CD14-positive monocyte (primary cell): Measurements from ENCODE around the gene ATG12. TPM values are rescaled to one million over a fixed set of nuclear protein-coding genes. Genes with fewer than 3 reads are reported as not detected.

Experiments
- DNase-seq, 3 donors: peaks; one replicate each; pipeline ENCODE4 v3.0.0-alpha.2; 2011 to 2022
- H2AFZ ChIP-seq: 2 replicates; pipeline ENCODE4 v1.6.0; 2012; ENCODE audit warnings: mild to moderate bottlenecking, low read depth, low read length, inconsistent platforms; ENCODE audit not compliant: insufficient read depth, poor library complexity, severe bottlenecking
- H3K27ac ChIP-seq, 2 donors: 1 replicate in 1 of 2; 2 replicates in 1 of 2; pipeline ENCODE4 v1.5.1; 2012 to 2013; ENCODE audit warnings: low read length in 2 of 2, control low read depth in 1 of 2, inconsistent platforms in 1 of 2, low read depth in 1 of 2, mild to moderate bottlenecking in 1 of 2
- H3K27me3 ChIP-seq, 2 donors: one replicate each; pipeline versions ENCODE4 v1.6.0 to v1.6.1; 2011 to 2013; ENCODE audit warnings: low read length in 2 of 2; ENCODE audit not compliant: control insufficient read depth in 2 of 2, insufficient read depth in 2 of 2
- H3K36me3 ChIP-seq, 2 donors: replicated peaks in 1 of 2; 1 replicate in 1 of 2; 2 replicates in 1 of 2; pipeline versions ENCODE4 v1.5.1 to v1.6.1; 2012 to 2013; ENCODE audit warnings: low read length in 2 of 2, control low read depth in 1 of 2, inconsistent platforms in 1 of 2, mild to moderate bottlenecking in 1 of 2; ENCODE audit not compliant: insufficient read depth in 2 of 2, control insufficient read depth in 1 of 2
- H3K4me1 ChIP-seq, 2 donors: 1 replicate in 1 of 2; 2 replicates in 1 of 2; pipeline versions ENCODE4 v1.5.1 to v1.6.1; 2012 to 2013; ENCODE audit warnings: low read length in 2 of 2, control low read depth in 1 of 2, inconsistent platforms in 1 of 2, mild to moderate bottlenecking in 1 of 2, moderate library complexity in 1 of 2; ENCODE audit not compliant: insufficient read depth in 2 of 2, control insufficient read depth in 1 of 2
- H3K4me2 ChIP-seq: replicated peaks from 2 replicates; pipeline ENCODE3; 2012; ENCODE audit warnings: low read length, moderate library complexity, mild to moderate bottlenecking; ENCODE audit not compliant: poor library complexity, severe bottlenecking; ENCODE audit errors: extremely low read depth
- H3K4me3 ChIP-seq, 3 experiments: fragments of 200-600 bp in 1 of 3; sonication (generic) in 1 of 3; replicated peaks in 1 of 3; 1 replicate in 2 of 3; 2 replicates in 1 of 3; pipeline ENCODE4 v1.5.1; 2011 to 2013; ENCODE audit warnings: low read length in 3 of 3, mild to moderate bottlenecking in 3 of 3, control low read depth in 2 of 3, low read depth in 2 of 3, inconsistent platforms in 1 of 3, moderate library complexity in 1 of 3
- H3K79me2 ChIP-seq: 2 replicates; pipeline ENCODE4 v1.6.0; 2012; ENCODE audit warnings: mild to moderate bottlenecking, control low read depth, inconsistent platforms, low read length, moderate library complexity; ENCODE audit not compliant: insufficient read depth
- H3K9ac ChIP-seq: 2 replicates; pipeline ENCODE4 v1.6.0; 2017; ENCODE audit warnings: low read length, mild to moderate bottlenecking; ENCODE audit not compliant: insufficient read depth, poor library complexity, severe bottlenecking
- H3K9me3 ChIP-seq, 2 donors: replicated peaks in 1 of 2; 1 replicate in 1 of 2; 2 replicates in 1 of 2; pipeline versions ENCODE4 v1.5.1 to v1.6.1; 2012 to 2013; ENCODE audit warnings: low read length in 2 of 2, control low read depth in 1 of 2; ENCODE audit not compliant: control insufficient read depth in 1 of 2, insufficient read depth in 1 of 2
- H4K20me1 ChIP-seq: 2 replicates; pipeline ENCODE4 v1.6.0; 2012; ENCODE audit warnings: mild to moderate bottlenecking, low read length, control low read depth, moderate library complexity; ENCODE audit not compliant: insufficient read depth
- H3K27ac Mint-ChIP-seq, 7 donors: one replicate each; pipeline ENCODE4 v1.8.0; 2020; ENCODE audit warnings: mild to moderate bottlenecking in 7 of 7, mixed read lengths in 7 of 7, moderate library complexity in 6 of 7, inconsistent platforms in 2 of 7
- H3K27me3 Mint-ChIP-seq, 3 donors: one replicate each; pipeline ENCODE4 v1.8.0; 2021 to 2022; ENCODE audit warnings: low read depth in 3 of 3, mild to moderate bottlenecking in 3 of 3, mixed read lengths in 3 of 3, moderate library complexity in 3 of 3, inconsistent platforms in 1 of 3
- H3K36me3 Mint-ChIP-seq, 2 donors: one replicate each; pipeline ENCODE4 v1.8.0; 2020; ENCODE audit warnings: mixed read lengths in 2 of 2, inconsistent platforms in 1 of 2, mild to moderate bottlenecking in 1 of 2
- H3K4me1 Mint-ChIP-seq: one replicate; pipeline ENCODE4 v1.8.0; 2020; ENCODE audit warnings: mild to moderate bottlenecking, mixed read lengths
- H3K4me3 Mint-ChIP-seq, 2 donors: one replicate each; pipeline ENCODE4 v1.8.0; 2020; ENCODE audit warnings: mild to moderate bottlenecking in 2 of 2, mixed read lengths in 2 of 2, moderate library complexity in 1 of 2
- H3K9me3 Mint-ChIP-seq, 7 donors: one replicate each; pipeline ENCODE4 v1.8.0; 2020 to 2022; ENCODE audit warnings: mixed read lengths in 7 of 7, mild to moderate bottlenecking in 6 of 7, moderate library complexity in 6 of 7, inconsistent platforms in 2 of 7
- WGBS: methylation state at CpG from one replicate; pipeline ENCODE4 v1.1.5; 2013; ENCODE audit warnings: missing lambda C conversion rate; ENCODE audit not compliant: insufficient coverage; 5-methylcytosine and 5-hydroxymethylcytosine counted together
- intact Hi-C, 2 donors: fragments of 100-400 bp; cut with micrococcal nuclease; formaldehyde crosslinking; loops; one replicate each; pipeline versions ENCODE4 v1.15.0 to v1.15.1; 2023
- polyA plus RNA-seq, 3 donors: library from polyadenylated mRNA; depleted of rRNA in 1 of 3; unstranded in 2 of 3; stranded (reverse) in 1 of 3; fragments of 300-500 nt in 2 of 3; fragments of >200 nt in 1 of 3; fragmentation: Illumina TruSeq in 2 of 3; gene quantifications; 1 replicate in 2 of 3; 2 replicates in 1 of 3; pipeline ENCODE4 v1.2.3, GENCODE V29; 2012 to 2021
- TF ChIP-seq, protein P1 (sequence below): fragments of 200-600 bp; IDR thresholded peaks from one replicate; pipeline ENCODE4 v1.8.0; 2022; ENCODE audit warnings: antibody characterized with exemption, mild to moderate bottlenecking

ATG12 gene
- polyA plus RNA-seq, 3 donors: 44.3 to 143 (median 101) TPM

DNA sequence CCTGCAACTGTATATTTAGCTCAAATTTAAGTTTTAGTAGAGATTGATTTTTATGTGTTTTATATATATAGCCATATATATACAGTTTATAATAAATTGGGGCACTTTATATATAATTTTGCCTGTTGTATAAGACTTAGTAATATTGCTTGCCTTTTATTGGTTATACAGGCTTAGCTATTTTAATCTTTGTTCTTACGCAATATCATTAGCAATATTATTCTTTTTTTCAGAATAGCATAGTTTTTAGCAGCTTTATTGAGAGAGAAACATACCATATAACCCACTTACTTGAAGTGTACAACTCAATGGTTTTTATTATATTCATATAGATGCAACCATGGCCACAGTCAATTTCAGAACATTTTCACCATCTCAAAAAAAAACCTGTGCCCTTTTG lies 52.9 kb downstream of the ATG12 start:
- peaks cover 6 to 14% (median 8%) of the 10 kb centered on the region in 3 donors for H3K27me3 Mint-ChIP-seq

DNA sequence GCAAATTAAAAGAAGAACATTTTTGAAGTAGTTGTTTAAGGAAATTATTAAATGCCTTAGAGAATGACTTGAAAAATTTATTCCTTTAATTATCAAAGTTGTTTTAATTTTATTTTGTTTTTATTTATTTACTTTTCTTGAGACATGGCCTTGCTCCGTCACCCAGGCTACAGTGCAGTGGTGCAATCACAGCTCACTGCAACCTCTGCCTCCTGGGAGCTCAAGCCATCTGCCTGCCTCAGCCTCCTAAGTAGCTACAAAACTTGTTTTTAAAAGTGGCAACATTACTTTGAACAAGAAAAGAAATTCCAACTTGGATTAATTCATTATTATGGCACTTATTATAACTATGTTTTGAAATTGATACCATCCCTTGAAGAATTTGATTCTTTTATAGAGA lies 53.9 kb downstream of the ATG12 start:
- TF ChIP-seq, protein P1, sequence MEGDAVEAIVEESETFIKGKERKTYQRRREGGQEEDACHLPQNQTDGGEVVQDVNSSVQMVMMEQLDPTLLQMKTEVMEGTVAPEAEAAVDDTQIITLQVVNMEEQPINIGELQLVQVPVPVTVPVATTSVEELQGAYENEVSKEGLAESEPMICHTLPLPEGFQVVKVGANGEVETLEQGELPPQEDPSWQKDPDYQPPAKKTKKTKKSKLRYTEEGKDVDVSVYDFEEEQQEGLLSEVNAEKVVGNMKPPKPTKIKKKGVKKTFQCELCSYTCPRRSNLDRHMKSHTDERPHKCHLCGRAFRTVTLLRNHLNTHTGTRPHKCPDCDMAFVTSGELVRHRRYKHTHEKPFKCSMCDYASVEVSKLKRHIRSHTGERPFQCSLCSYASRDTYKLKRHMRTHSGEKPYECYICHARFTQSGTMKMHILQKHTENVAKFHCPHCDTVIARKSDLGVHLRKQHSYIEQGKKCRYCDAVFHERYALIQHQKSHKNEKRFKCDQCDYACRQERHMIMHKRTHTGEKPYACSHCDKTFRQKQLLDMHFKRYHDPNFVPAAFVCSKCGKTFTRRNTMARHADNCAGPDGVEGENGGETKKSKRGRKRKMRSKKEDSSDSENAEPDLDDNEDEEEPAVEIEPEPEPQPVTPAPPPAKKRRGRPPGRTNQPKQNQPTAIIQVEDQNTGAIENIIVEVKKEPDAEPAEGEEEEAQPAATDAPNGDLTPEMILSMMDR: no peak
- peaks cover 0 to 5% (median 0%) of the 10 kb centered on the region in 7 donors for H3K9me3 Mint-ChIP-seq
- H3K27ac Mint-ChIP-seq: no peak overlapping the region
- no peak overlapping the region for H3K4me2 ChIP-seq
- no peak overlapping the region for H2AFZ ChIP-seq
- no peaks in the 10 kb centered on the region for H3K27me3 ChIP-seq
- H3K36me3 ChIP-seq: no peaks in the 10 kb centered on the region
- no peaks in the 10 kb centered on the region for H3K9me3 ChIP-seq
- H4K20me1 ChIP-seq: no peaks in the 10 kb centered on the region
- no peaks in the 10 kb centered on the region for H3K4me1 Mint-ChIP-seq
- no CpG with 5 or more reads among the region's 1 CpG for WGBS
- no peak overlapping the region for H3K4me3 Mint-ChIP-seq
- no peak overlapping the region for H3K4me3 ChIP-seq
- no peak overlapping the region for H3K27ac ChIP-seq
- H3K79me2 ChIP-seq: no peaks in the 10 kb centered on the region
- no peaks in the 10 kb centered on the region for H3K4me1 ChIP-seq
- no peak for DNase-seq
- intact Hi-C loops: no loop called here
- H3K36me3 Mint-ChIP-seq: no peaks in the 10 kb centered on the region
- H3K9ac ChIP-seq: no peak overlapping the region
- H3K27me3 Mint-ChIP-seq: peaks cover 8 to 17% (median 8%) of the 10 kb centered on the region in 3 donors

More for the DNA sequence above, 52.9 kb downstream of the ATG12 start:
- Mint-ChIP-seq H3K4me3 (no peak overlapping the region), H3K4me1 (no peaks in the 10 kb centered on the region), H3K27ac (no peak overlapping the region), H3K9me3 (peaks cover 0 to 5% (median 0%) of the 10 kb centered on the region in 7 donors), H3K36me3 (no peaks in the 10 kb centered on the region)
- intact Hi-C loops: no loop called here
- H3K36me3 ChIP-seq: no peaks in the 10 kb centered on the region
- no peaks in the 10 kb centered on the region for H3K9me3 ChIP-seq
- no peak for DNase-seq
- no peaks in the 10 kb centered on the region for H3K4me1 ChIP-seq
- H4K20me1 ChIP-seq: no peaks in the 10 kb centered on the region
- WGBS: no CpG with 5 or more reads among the region's 1 CpG
- H3K27ac ChIP-seq: no peak overlapping the region
- no peaks in the 10 kb centered on the region for H3K27me3 ChIP-seq
- no peak overlapping the region for H3K4me3 ChIP-seq
- H3K9ac ChIP-seq: no peak overlapping the region
- H3K79me2 ChIP-seq: no peaks in the 10 kb centered on the region
- no peak overlapping the region for H3K4me2 ChIP-seq
- TF ChIP-seq, protein P1: no peak
- H2AFZ ChIP-seq: no peak overlapping the region
